ENCODE measurements around the gene GDE1.
A peak's percentile ranks its signal among the peaks of the same experiment; 100 is the strongest.

Gene GDE1

DNA sequence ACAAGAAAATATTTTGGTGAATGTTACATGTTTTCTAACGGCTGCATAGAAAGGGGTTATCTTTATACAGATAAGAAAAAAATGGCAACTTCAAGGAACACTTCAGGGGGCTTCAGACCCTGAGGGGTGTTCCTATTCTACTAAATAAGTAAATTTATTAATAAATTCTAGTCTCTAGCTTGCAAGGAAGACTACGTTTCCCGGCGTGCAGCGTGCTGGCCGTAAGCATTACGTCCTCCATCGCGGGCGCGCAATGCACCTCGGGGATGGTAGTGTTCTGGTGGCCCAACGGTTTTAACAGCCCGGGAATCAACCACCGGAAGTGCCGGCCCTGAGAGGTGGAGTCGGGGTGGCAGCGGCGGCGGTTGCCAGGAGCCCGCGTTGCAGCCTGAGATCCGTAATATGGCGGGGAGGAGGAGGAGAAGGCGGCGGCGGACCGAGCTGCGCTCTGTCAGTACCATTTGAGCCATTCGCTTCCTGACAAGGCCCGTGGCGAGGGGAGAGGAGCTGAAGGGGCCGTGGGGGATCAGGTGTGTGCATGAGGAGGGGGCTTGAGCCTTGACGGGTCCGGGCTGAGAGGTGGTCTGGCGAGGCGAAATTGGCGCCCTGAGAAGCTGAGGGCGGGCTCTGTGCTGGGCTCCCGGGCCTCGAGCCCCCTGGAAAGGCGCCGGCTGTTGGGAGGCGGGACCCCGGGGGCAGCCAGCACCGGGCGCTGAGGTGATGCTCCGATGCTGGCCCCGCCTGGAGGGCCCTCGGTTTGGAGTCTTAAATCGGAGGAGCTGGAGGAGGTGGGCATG, 1.9 kb upstream of the GDE1 start, which contains the start of gene CCP110:
Gene CCP110, plus strand, starts transcription at position 384 of the 797 bp plus-strand sequence. CDS start 3,940 bp downstream, outside the sequence.
- peak; percentile 97 for DNase-seq (ENCODE audit: low spot score)

DNA sequence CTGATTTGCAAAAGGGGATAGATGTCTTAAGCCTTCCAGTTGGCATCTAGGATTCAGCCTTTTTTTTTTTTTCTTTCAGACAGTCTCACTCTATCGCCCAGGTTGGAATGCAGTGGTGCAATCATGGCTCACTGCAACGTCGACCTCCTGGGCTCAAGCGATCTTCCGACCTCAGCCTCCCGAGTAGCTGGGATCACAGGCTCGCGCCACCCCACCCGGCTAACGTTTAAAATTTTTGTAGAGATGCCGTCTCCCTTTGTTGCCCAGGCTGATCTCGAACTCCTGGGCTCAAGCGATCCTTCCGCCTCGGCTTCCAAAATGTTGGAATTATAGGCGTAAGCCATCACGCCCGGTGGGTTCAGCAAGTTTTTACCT, 1.3 kb upstream of the GDE1 start:
- no peak for DNase-seq (ENCODE audit: low spot score)

DNA sequence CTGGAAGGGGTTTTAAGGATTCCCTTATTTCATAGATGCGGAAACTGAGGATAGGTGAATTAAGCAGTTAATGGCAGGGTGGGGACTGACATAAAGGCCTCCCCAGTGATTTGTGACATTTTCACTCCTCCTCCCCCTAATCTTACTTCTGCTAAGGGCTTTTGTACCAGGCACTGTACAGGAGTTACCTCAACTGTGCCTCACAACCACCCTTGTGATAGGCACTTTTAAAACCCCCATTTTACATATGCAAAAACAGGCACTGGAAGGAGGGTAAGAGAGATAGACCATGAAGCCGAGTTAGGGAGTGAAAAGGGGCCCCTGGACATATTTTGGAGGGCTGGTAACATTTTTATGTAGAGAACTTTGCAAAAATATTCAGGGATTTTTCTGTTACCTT, 862 bp upstream of the GDE1 start:
- DNase-seq (ENCODE audit: low spot score): no peak

DNA sequence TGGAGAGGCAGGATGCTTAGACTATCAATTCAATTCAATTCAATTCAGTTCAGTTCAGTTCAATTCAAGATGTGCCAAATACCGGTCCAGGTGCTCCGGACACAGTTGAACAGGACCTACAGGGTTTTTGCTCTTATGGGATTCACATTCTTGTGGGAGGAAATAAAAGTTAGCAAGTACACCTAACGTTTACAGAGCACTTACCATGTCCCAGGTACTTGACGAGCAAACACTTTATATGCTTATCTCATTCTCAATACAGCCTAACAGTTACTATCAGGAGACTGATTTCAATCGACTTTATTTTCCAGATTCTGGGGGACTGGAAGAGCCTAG, 467 bp upstream of the GDE1 start:
- DNase-seq (ENCODE audit: low spot score): no peak

GRCh38 chr16:19520861-19521331, 1.0 kb downstream of the GDE1 start:
- DNase-seq (ENCODE audit: low spot score): no peak

- DNase-seq (ENCODE audit: low spot score): no peak
These were observed 3.5 kb downstream of the GDE1 start for GRCh38 chr16:19518388-19518787.

- peak; percentile 34 for DNase-seq (ENCODE audit: low spot score)
These were observed 4.3 kb downstream of the GDE1 start for GRCh38 chr16:19517424-19518089.

DNA sequence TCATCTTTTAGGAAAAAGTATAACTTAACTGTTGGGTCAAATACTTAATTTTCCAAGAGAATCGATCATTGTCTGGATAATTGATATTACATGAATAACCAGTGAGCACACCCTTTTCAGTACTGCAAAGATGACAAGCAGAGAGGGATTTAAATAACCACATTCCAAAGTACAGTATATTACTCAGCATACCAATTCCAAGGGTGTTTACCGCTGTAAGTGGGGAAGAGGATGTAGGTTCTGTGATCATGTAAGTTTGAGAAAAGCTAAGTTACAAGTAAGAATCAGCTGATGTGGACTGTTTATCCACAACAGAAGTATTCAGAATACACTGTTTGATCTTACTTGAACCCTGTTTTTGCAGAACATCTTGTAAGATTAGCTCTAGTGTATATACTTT, 6.1 kb downstream of the GDE1 start:
- no peak for DNase-seq (ENCODE audit: low spot score)

- DNase-seq (ENCODE audit: low spot score): no peak
These were observed 8.4 kb downstream of the GDE1 start for GRCh38 chr16:19513377-19514053.

GRCh38 chr16:19512297-19512696, 9.6 kb downstream of the GDE1 start:
- DNase-seq (ENCODE audit: low spot score): no peak

DNA sequence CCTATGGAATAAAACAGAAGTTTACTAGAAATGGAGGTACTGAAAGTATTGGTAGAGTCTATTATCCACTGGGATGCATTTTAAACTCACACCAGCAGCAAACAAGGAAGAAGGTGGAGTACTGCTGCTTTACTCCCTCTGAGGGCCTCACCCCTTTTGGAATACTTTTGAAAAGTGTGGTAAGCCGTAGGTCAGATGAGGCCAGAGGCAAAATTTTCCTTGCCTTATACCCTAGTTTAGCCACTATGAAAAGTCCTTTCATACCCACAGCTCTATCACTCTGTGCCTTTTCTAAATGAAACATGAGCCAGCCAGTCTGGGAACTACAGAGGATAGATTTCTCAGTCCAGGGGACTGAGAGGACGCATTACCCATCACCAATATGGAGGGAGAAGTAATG, 14.0 kb downstream of the GDE1 start:
- no peak for DNase-seq (ENCODE audit: low spot score)

GRCh38 chr16:19506965-19507364, 14.9 kb downstream of the GDE1 start:
- DNase-seq (ENCODE audit: low spot score): no peak

DNA sequence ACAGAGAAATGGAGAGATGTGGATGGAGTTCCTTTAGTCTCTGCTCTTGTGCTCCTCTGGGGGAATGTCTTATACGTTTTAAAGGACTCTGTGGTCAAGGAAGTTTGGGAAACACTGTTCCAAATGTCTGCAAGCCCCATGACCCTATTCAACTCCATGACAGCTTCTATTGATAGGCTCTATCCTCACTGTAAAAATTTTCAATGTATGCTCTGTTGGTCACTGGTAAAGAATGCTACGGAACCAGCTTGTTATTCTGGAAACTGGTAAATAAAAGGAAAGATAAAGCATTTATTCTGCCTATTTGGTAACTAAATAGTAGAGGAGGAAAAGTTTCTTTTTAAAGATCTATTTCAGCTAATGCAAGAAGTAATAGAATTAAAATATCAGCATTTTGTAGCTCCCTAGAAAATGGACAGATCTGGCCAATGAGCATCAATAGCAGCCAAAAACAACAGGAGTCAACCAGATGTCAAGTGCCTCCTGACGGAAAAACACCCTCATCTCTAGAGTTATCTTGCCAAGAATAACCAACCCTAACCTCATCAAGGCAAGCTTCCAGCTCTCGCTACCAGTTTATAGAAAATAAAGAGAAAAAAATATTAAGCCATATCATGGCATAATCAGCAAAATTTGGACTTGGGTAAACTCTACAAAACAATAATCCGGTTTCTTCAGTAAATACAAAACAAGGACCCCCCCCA, 16.1 kb downstream of the GDE1 start:
- DNase-seq (ENCODE audit: low spot score): no peak

- DNase-seq (ENCODE audit: low spot score): no peak
These were observed 18.3 kb downstream of the GDE1 start for GRCh38 chr16:19503461-19504075.

GRCh38 chr16:19502395-19503131, 19.3 kb downstream of the GDE1 start:
- peak; percentile 73 for DNase-seq (ENCODE audit: low spot score)

- no peak for DNase-seq (ENCODE audit: low spot score)
These were observed 22.4 kb downstream of the GDE1 start for GRCh38 chr16:19499481-19499880.

- DNase-seq (ENCODE audit: low spot score): no peak
These were observed 22.9 kb downstream of the GDE1 start for GRCh38 chr16:19499006-19499405.

DNA sequence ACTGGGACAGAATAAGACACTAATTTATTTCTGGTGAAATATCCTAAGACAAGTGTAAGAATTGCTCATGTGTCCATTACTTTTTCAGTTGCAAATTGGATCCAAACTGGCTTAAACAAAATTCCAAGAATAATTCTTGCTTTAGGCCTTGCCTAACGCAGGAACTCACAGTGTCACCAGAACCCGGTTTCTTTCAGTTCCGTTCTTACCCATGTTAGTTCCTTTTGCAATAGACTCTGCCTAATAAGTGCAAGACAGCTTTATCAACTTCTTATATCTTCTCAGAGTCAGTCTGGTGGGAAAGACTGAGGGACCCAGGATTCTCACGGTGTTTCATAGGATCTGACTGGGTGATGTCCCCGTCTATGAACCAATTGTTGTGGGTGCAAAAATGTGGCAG, 24.7 kb downstream of the GDE1 start:
- DNase-seq (ENCODE audit: low spot score): no peak

- DNase-seq (ENCODE audit: low spot score): no peak
These were observed 31.3 kb downstream of the GDE1 start for GRCh38 chr16:19490619-19491018.

DNA sequence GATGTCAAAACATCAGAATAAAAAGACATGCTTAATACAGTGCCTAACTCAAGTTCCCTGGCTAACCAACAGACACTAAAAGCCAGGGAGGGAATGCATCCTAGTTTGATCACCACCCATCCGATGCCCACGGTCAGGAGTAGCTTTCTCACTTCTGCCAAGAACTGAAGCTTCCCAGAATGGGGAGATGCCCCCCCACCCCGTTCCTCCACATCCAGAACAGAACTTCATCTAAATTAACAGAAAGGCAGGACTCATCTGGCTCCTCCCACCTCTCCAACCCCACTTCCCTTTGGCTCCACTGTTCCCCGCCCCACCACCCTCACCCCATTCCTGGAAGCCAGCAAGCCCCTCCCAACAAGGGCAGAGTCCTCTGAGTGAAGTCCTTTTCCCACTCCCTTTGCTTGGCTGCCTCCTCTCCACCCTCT, 33.7 kb downstream of the GDE1 start:
- no peak for DNase-seq (ENCODE audit: low spot score)

DNA sequence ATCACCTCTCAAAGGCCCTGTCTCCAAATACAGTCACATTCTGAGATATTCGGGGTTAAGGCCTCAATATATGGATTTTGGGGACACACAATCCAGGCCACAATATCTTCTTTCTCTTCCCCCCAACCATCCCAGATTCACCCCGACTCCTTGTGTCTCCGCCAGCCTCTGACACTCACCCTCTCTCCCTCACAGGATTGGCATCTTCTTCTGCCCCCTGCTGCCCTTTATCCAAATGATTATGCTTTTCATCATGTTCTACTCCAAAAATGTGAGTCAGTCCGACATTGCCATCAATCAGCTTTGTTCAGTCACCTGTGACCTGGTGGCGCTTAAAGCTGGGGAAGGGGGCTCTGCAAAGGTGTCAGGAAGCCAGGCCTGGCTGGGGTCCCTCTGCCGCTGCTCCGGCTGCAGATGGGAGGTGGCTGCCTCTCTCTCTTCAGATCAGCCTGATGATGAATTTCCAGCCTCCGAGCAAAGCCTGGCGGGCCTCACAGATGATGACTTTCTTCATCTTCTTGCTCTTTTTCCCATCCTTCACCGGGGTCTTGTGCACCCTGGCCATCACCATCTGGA, 35.1 kb downstream of the GDE1 start:
- no peak for DNase-seq (ENCODE audit: low spot score)

All from AG20443 (cell line).